GM19238 (cell line): ENCODE results near the gene INHBC.
A peak's percentile ranks its signal among the peaks of the same experiment; 100 is the strongest.
"Not testable (repeated sequence)": the region's sequence is repeated elsewhere in the genome, so short reads cannot be mapped to it uniquely, and the experiment has no call there.

Experiments used
- DNase-seq: peaks from one replicate; pipeline ENCODE4 v3.0.0; 2011; ENCODE audit warnings: low spot score; ENCODE audit not compliant: insufficient read length

The INHBC gene

GRCh38 chr12:57429473-57430111, 5.0 kb upstream of the INHBC start:
- no peak for DNase-seq

- DNase-seq: peak; percentile 80
These were observed 4.3 kb upstream of the INHBC start for GRCh38 chr12:57430112-57430930.

DNA sequence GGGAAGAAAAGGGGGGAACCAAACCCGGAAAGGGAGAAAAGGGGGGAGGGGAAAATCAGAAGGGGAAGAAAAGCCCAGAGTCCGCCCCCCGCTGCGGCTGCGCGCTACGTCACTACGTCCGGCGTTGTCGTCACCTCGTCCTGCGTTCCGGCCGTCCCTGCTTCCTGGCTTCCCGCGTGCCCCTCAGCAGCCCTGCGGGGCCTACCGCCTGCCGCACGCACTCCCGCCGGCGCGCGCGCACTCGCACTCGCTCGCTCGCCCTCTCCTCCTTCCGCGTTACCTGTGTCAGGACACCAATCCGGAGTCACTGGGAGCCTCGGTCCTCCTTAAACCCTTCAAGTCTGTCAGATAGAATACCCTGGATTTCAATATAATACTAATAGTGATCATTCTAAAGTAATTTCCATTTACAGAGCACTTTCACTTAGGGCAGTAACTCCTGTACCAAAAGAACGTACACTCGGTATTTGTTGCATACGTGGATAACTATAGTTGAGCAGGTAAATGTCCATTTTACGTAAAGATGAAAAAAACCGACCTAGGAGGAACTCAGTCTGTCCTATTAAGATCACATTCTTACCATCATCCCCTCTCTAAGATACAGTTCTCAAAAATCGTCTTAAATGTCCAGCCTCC, 3.5 kb upstream of the INHBC start, which contains the start of gene R3HDM2:
Gene R3HDM2, minus strand, starts transcription at position 113 of the 636 bp plus-strand sequence. CDS start 120,615 bp downstream, outside the sequence.
- DNase-seq: peak; percentile 97

- no peak for DNase-seq
These were observed 2.9 kb upstream of the INHBC start for GRCh38 chr12:57431654-57432188.

GRCh38 chr12:57433370-57433769, 1.2 kb upstream of the INHBC start:
- no peak for DNase-seq

- DNase-seq: no peak
These were observed 709 bp downstream of the INHBC start for GRCh38 chr12:57435293-57435692.

GRCh38 chr12:57438400-57438799, 3.8 kb downstream of the INHBC start:
- DNase-seq: no peak

DNA sequence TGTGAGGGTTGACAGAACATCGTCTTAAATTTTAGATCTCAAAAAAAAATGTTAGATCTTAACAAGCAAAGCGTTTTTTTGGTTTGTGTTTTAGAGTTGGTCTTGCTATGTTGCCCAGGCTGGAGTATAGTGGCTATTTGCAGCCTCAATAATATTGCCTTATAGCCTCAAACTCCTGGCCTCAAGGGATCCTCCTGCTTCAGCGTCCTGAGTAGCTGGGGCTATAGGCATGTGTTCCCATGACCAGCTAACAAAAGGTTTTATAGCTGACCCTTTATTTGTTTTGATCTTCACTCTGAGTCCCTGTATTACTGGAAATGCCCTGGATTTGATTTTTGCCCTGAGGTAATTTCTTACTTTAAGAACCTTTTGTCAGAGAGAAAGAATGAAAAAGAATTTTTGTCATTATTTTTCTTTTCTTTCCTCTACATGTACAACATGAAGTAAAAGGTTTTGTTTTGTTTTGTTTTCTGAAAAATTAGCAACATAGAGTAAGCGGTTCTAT, 5.2 kb downstream of the INHBC start:
- no peak for DNase-seq

GRCh38 chr12:57441393-57441792, 6.8 kb downstream of the INHBC start:
- not testable (repeated sequence) for DNase-seq

DNA sequence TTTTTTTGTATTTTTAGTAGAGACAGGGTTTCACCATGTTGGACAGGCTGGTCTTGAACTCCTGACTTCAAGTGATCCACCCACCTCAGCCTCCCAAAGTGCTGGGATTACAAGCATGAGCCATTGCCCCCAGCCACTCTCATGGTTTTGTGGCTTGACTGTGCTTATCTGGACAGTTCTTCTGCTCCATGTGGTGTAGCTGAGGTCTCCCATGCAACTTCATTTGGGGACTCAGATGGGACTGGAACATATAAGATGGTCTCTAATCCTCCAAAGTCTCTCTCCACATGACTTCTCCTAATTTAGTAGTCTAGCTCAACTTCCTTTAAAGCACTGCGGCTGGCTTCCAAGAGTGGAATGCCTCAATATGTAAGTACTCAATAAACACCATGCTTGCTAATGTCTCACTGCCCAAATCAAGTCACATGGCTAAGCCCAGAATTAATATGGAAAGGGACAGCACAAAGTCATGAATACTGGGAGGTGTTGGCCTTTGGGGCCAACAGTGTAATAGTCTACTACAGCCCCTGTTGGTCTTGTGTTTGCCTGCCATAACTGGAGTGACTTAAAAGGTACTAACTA, 7.4 kb downstream of the INHBC start:
- no peak for DNase-seq

DNA sequence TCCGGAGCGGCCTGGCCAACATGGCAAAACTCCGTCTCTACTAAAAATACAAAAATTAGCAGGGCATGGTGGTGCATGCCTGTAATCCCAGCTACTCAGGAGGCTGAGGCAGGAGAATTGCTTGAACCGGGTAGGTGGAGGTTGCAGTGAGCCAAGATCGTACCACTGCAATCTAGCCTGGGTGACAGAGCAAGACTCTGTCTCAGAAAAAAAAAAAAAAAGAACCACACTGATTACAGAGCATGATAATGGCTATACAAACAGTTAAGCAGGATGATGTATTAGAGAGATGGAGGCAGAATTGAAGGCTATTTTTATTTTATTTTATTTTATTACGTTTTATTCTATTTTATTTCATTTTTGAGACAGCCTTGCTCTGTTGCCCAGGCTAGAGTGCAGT, 9.8 kb downstream of the INHBC start:
- DNase-seq: not testable (repeated sequence)

- DNase-seq: no peak
These were observed 10.2 kb downstream of the INHBC start for GRCh38 chr12:57444744-57445143.

DNA sequence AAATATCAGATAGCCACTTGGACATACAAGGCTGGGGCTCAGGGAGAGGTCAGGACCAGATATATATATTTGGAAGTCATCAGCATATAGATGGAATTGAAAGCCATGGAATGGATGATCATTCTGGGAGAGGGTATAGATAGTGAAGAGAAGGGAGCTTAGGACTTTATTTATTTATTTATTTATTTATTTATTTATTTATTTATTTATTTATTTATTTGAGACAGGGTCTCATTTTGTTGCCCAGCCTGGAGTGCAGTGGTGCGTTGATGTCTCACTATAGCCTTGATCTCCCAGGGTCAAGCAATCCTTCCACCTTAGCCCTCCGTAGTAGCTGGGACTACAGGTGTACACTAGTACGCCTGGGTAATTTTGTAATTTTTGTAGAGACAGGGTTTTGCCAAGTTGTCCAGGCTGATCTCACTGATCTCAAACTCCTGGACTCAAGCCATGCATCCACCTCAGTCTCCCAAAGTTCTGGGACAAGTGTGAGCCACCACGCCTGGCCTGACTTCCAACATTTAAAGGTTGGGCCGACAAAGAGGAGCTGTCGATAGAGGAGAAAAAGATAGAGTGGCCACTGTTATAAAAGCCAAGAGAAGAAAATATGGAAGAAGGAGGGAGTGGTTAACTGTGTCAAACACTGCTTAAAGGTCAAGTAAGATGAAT, 11.8 kb downstream of the INHBC start:
- no peak for DNase-seq

DNA sequence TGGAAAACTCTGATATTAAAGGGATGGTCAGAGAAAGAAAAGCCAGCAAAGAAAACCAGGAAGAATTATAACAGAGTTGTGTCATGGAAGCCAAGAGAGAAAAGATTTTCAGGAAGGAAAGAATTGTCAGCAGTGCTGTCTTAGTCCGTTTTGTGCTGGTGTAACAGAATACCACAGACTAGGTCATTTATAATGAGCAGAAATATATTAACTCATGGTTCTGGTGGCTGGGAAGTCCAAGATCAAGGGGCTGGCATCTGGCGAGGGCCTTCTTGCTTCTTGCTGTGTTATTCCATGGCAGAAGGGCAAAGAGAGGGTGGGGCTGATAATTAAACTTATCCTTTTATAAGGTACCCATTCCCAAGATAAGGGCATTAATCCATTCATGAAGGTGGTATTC, 14.1 kb downstream of the INHBC start:
- no peak for DNase-seq

- no peak for DNase-seq
These were observed 14.8 kb downstream of the INHBC start for GRCh38 chr12:57449375-57449774.

GRCh38 chr12:57450057-57450456, 15.5 kb downstream of the INHBC start:
- no peak for DNase-seq

- DNase-seq: no peak
These were observed 16.7 kb downstream of the INHBC start for GRCh38 chr12:57451233-57451778.

- no peak for DNase-seq
These were observed 17.8 kb downstream of the INHBC start for GRCh38 chr12:57452181-57452936.

DNA sequence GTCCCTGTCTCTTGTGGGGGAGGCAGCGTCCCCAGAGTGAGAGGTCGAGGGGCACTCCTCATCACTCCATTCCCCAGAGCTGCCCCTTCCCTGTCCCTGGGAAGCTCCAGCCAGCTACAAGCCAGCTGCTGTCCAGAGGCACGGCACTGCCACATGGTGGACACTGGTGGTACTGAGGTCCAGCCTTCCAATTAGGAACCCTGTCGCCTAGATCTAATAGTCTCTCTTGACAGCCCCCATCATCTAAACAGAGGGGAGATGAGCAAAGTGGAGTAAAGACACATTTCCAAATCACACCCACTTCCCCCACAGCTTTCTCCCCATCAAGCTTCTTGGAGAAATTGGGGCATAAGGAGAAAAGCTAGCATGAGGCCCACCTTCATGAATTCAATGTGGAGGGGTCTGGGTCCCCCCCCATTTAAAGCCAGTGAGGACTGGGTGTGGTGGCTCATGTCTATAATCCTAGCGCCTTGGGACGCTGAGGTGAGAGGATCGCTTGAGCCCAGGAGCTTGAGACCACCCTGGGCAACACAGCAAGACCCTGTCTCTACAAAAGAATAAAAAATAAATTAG, 18.4 kb downstream of the INHBC start:
- peak; percentile 42 for DNase-seq

DNA sequence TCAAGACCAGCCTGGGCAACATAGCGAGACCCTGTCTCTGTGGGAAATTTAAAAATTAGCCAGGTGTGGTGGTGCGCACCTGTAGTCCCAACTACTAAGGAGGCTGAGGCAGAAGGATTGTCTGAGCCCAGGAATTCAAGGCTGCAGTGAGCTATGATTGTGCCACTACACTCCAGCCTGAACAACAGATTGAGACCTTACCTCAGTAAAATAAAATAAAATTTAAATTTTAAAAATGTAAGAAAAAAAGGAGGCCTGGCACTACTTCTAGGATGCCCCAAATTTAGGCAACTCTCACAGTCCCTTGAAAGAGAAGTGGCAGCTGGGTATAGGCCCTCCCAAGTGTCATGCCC, 19.6 kb downstream of the INHBC start:
- DNase-seq: no peak
